ENCODE results near the gene PDLIM7. TPM values are rescaled to one million over a fixed set of nuclear protein-coding genes. Genes with fewer than 3 reads are reported as not detected.

PDLIM7 gene
- total and polyA plus RNA-seq, 2 donors (not counting 3 experiments of a cell fraction or from before 2014, with no cell fraction given): 314 to 318 TPM

- Histone ChIP-seq H3K79me2 (ENCODE audit: control insufficient read depth, insufficient read depth, low read length) (no peaks in the 10 kb centered on the region), H3K36me3 (ENCODE audit: control insufficient read depth in 2 of 2, extremely low read depth in 1 of 2, insufficient read depth in 2 of 2, low read length in 2 of 2) (peaks cover 0 to 5% of the 10 kb centered on the region in 2 experiments), H3K4me2 (ENCODE audit: insufficient read depth, low read length) (peak overlapping the region; percentile 65), H3K27ac (ENCODE audit: insufficient read depth, low read depth, low read length) (no peak overlapping the region), H3K9me3 (replicated peaks; ENCODE audit: control insufficient read depth, insufficient read depth, low read length) (no peaks in the 10 kb centered on the region), H3K27me3 (ENCODE audit: control insufficient read depth in 2 of 2, insufficient read depth in 2 of 2, low read length in 2 of 2) (no peaks in the 10 kb centered on the region), H3K4me3 (replicated peaks in 1 of 3; ENCODE audit: insufficient read depth in 1 of 3, low read depth in 1 of 3, low read length in 3 of 3) (peak overlapping the region in 1 of 3 experiments; percentile 58), H3K9me1 (replicated peaks; ENCODE audit: control insufficient read depth, extremely low read depth, insufficient read depth, low read length) (no peaks in the 10 kb centered on the region), H2AFZ (ENCODE audit: low read depth, low read length) (no peak overlapping the region), H4K20me1 (replicated peaks; ENCODE audit: control insufficient read depth, extremely low read depth, insufficient read depth, low read length) (no peaks in the 10 kb centered on the region), H3K9ac (replicated peaks; ENCODE audit: extremely low read depth, insufficient read depth, low read length) (no peak overlapping the region), H3K4me1 (ENCODE audit: control insufficient read depth, extremely low read depth, insufficient read depth, low read length) (peaks cover 14% of the 10 kb centered on the region)
- no TSS peak for BruUV-seq (replicated peaks)
- ChIA-PET CTCF (interaction anchor here (1.1 to 13.5 kb wide), 7 partner anchors 9 to 55 kb away, joined by 3 to 288 read pairs (median 9); partner anchors contain the start of genes GRK6 and PFN3), POLR2A (interaction anchor here (0.5 to 1.2 kb wide), 3 partner anchors 9 to 359 kb away, joined by 3 to 5 read pairs (median 4); partner anchors contain the start of gene FGFR4)
- intact Hi-C loops (cut with micrococcal nuclease): loop anchor here (1.0 kb wide), 2 partner anchors 8 to 20 kb away; partner anchors contain the start of gene GRK6
- TF ChIP-seq MYC (IDR thresholded peaks at IDR 0.05; ENCODE audit: low read depth, low read length): no peak
- no peak for TF ChIP-seq POLR2AphosphoS5 (IDR thresholded peaks at IDR 0.05; ENCODE audit: insufficient read depth, low read depth, low read length)
- TF ChIP-seq, protein P1, sequence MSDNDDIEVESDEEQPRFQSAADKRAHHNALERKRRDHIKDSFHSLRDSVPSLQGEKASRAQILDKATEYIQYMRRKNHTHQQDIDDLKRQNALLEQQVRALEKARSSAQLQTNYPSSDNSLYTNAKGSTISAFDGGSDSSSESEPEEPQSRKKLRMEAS (IDR thresholded peaks at IDR 0.05; ENCODE audit: insufficient read depth, insufficient read length): no peak
- no peak for TF ChIP-seq EZH2 (IDR thresholded peaks at IDR 0.05; ENCODE audit: borderline replicate concordance, low read depth, low read length, severe bottlenecking)
- TF ChIP-seq, protein P2, sequence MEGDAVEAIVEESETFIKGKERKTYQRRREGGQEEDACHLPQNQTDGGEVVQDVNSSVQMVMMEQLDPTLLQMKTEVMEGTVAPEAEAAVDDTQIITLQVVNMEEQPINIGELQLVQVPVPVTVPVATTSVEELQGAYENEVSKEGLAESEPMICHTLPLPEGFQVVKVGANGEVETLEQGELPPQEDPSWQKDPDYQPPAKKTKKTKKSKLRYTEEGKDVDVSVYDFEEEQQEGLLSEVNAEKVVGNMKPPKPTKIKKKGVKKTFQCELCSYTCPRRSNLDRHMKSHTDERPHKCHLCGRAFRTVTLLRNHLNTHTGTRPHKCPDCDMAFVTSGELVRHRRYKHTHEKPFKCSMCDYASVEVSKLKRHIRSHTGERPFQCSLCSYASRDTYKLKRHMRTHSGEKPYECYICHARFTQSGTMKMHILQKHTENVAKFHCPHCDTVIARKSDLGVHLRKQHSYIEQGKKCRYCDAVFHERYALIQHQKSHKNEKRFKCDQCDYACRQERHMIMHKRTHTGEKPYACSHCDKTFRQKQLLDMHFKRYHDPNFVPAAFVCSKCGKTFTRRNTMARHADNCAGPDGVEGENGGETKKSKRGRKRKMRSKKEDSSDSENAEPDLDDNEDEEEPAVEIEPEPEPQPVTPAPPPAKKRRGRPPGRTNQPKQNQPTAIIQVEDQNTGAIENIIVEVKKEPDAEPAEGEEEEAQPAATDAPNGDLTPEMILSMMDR (IDR thresholded peaks at IDR 0.05; ENCODE audit: extremely low read depth in 1 of 2, insufficient read depth in 1 of 2, low read depth in 1 of 2, low read length in 2 of 2): no peak
- TF ChIP-seq JUN (IDR thresholded peaks at IDR 0.05; ENCODE audit: borderline replicate concordance, insufficient read depth, insufficient read length, low read depth): no peak
- TF ChIP-seq GATA2 (IDR thresholded peaks at IDR 0.05; ENCODE audit: insufficient read depth, insufficient read length, low read depth, low read length): no peak
- no peak for TF ChIP-seq POLR2A (IDR thresholded peaks at IDR 0.05; ENCODE audit: low read depth, low read length)
- no peak for TF ChIP-seq FOS (IDR thresholded peaks at IDR 0.05; ENCODE audit: borderline replicate concordance, insufficient read depth, low read length)
- FAIRE-seq: no peak
- no peak for DNase-seq (ENCODE audit: low read depth, low spot score)
- dilution Hi-C loops (cut with MboI; ENCODE audit: extremely low pct_ligation_motif_present, low sequenced_read_pairs): no loop called here
Observed at GRCh38 chr5:177445917-177446199, 51.5 kb downstream of the PDLIM7 start.
